Peyer's patch (tissue), 4 donors: ENCODE results near the gene RPL15. TPM values are rescaled to one million over a fixed set of nuclear protein-coding genes. Genes with fewer than 3 reads are reported as not detected.
"Not testable (repeated sequence)": the region's sequence is repeated elsewhere in the genome, so short reads cannot be mapped to it uniquely, and the experiment has no call there.

Experiments
- DNase-seq, 3 donors: peaks; one replicate each; pipeline ENCODE4 v3.0.0-alpha.2; 2017 to 2019
- H3K27ac ChIP-seq, 4 donors: fragments of 200-600 bp; sonication (generic); one replicate each; pipeline ENCODE4 v1.5.1; 2016 to 2019
- H3K27me3 ChIP-seq, 2 donors: fragments of 200-600 bp; sonication (generic); one replicate each; pipeline ENCODE4 v1.5.1; 2019
- H3K36me3 ChIP-seq, 3 donors: fragments of 200-600 bp; sonication (generic); one replicate each; pipeline ENCODE4 v1.5.1; 2016 to 2019
- H3K4me1 ChIP-seq, 4 donors: fragments of 200-600 bp; sonication (generic); one replicate each; pipeline ENCODE4 v1.5.1; 2016 to 2019
- H3K4me3 ChIP-seq, 4 donors: fragments of 200-600 bp; sonication (generic); 1 replicate in 3 of 4; 2 replicates in 1 of 4; pipeline ENCODE4 v1.5.1; 2016 to 2019; ENCODE audit warnings: mild to moderate bottlenecking in 1 of 4
- H3K9me3 ChIP-seq, 4 donors: fragments of 200-600 bp; sonication (generic); one replicate each; pipeline ENCODE4 v1.5.1; 2016 to 2019; ENCODE audit warnings: mild to moderate bottlenecking in 1 of 4
- POLR2A ChIP-seq, 2 donors: fragments of 450-650 bp; IDR thresholded peaks; one replicate each; pipeline ENCODE4 v1.5.1; 2017; ENCODE audit warnings: antibody characterized with exemption in 2 of 2, mild to moderate bottlenecking in 2 of 2, moderate library complexity in 2 of 2
- total RNA-seq, 4 donors: library from RNA; depleted of rRNA; stranded (reverse); fragments of >200 nt; gene quantifications; one replicate each; pipeline ENCODE4 v1.1.0, GENCODE V29; 2016
- TF ChIP-seq, protein P1 (sequence below), 6 experiments: fragments of 450-650 bp in 4 of 6; fragments of 200-600 bp in 2 of 6; sonication (generic) in 1 of 6; IDR thresholded peaks; one replicate each; pipeline ENCODE4 v1.5.1; 2017 to 2019; ENCODE audit warnings: antibody characterized with exemption in 6 of 6, mild to moderate bottlenecking in 3 of 6, moderate library complexity in 1 of 6

Gene RPL15
- 1,000 to 10,000 TPM in 1 of 4 donors, 100 to 1,000 TPM in 3; 409 to 1,183 (median 647) TPM for total RNA-seq

DNA sequence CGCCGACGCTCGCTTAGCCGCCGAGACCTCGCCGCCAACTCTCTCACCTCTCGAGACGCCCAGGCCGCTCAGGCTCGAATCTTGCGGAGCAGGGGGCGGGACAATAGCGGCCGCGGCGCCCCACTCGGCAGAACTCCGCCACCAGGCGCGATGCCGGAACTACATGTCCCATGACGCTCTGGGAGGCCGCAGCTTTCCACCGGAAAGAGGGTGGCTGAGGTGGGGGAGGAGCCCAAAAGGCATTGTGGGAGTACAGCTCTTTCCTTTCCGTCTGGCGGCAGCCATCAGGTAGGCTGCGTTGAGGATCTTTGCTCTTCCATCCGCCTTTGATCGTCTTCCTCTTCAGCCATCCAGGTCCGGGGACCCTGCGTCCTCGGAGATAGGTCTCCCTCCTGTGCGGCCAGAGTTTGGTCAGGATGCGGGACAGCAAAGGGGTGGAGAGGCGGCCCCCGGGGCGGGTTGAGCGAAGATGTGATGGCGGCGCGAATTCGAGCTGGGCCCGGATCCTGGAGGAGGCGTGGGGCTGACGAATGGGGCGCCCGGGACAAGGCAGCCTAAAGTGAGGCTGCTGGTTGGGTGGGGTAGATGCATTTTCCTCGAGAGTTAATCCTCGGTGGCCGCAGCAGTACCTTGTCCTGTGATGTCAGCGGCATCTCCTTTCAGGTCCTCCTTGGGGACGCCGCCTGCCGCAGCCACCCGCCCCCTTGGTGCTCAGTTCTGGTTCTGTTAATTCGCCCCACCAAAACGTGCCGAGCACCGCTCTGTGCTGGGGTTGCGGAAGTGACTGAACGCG, at the start of gene RPL15, which contains the start of gene NKIRAS1:
RPL15 (plus strand) TSS at position 247 of the 793 bp plus-strand sequence. CDS start 728 bp downstream, outside the sequence.
NKIRAS1 (minus strand) TSS at position 105 of the 793 bp plus-strand sequence. CDS start 6,086 bp downstream, outside the sequence.
- H3K4me1 ChIP-seq: peaks cover 0 to 24% (median 6%) of the 10 kb centered on the region in 4 donors
- peaks cover 0 to 25% (median 0%) of the 10 kb centered on the region in 3 donors for H3K36me3 ChIP-seq
- H3K9me3 ChIP-seq: no peaks in the 10 kb centered on the region
- H3K27me3 ChIP-seq: no peaks in the 10 kb centered on the region
- DNase-seq: peak; percentile 96 to 99 (median 96)
- H3K27ac ChIP-seq: peak within 1 kb of the TSS; percentile 94 to 98 (median 95)
- TF ChIP-seq, protein P1, sequence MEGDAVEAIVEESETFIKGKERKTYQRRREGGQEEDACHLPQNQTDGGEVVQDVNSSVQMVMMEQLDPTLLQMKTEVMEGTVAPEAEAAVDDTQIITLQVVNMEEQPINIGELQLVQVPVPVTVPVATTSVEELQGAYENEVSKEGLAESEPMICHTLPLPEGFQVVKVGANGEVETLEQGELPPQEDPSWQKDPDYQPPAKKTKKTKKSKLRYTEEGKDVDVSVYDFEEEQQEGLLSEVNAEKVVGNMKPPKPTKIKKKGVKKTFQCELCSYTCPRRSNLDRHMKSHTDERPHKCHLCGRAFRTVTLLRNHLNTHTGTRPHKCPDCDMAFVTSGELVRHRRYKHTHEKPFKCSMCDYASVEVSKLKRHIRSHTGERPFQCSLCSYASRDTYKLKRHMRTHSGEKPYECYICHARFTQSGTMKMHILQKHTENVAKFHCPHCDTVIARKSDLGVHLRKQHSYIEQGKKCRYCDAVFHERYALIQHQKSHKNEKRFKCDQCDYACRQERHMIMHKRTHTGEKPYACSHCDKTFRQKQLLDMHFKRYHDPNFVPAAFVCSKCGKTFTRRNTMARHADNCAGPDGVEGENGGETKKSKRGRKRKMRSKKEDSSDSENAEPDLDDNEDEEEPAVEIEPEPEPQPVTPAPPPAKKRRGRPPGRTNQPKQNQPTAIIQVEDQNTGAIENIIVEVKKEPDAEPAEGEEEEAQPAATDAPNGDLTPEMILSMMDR (IDR thresholded peaks at IDR 0.05): peak; percentile 35 to 88 (median 75)
- TF ChIP-seq POLR2A (IDR thresholded peaks at IDR 0.05): peak; percentile 92 to 96
- peak within 1 kb of the TSS; percentile 77 to 91 (median 88) for H3K4me3 ChIP-seq

DNA sequence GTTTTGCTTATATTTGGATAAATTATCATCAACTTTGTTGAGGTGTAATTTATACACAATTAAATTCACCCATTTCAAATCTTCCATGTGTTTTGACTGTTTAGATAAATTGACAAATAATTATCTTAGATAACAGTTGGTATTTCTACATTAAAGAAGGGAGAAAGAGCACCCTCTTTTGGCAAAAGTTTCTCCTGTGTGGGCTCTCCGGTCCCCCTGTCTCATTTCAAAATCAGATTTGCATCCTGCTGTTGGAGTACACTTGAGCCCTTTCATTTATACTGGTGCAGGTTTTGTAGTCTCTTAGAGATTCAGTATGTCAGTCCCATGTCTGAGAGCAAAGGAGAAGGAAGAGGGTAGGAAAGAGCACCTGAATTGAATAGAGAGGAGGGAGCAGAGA, 49.5 kb upstream of the RPL15 start:
- no peak for TF ChIP-seq POLR2A (IDR thresholded peaks at IDR 0.05)
- TF ChIP-seq, protein P1 (IDR thresholded peaks at IDR 0.05): no peak
- peaks cover 0 to 20% (median 3%) of the 10 kb centered on the region in 4 donors for H3K4me1 ChIP-seq

DNA sequence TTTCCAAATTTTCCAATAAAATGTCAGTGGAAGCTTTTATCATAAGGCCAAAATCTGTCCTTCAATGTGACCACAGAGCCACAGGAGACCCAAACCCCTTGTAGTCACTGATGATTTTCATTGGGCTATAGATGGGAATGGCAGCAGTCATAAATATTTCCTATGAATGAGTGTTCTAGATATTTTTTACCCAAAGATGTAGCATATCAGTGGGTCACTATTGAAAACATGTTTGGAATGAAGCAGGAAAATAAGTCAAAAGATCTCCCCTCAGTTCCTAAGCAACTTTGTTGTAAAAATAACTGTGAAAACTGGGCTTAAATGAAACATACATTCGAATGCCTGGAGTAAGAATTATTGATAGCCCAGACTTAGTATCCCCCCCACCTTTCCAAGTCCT, 49.1 kb upstream of the RPL15 start:
- Histone ChIP-seq H3K27me3 (no peaks in the 10 kb centered on the region), H3K27ac (no peak overlapping the region), H3K4me1 (peaks cover 0 to 20% (median 3%) of the 10 kb centered on the region in 4 donors), H3K36me3 (no peaks in the 10 kb centered on the region), H3K4me3 (no peak overlapping the region), H3K9me3 (no peaks in the 10 kb centered on the region)
- no peak for DNase-seq
- no peak for TF ChIP-seq POLR2A (IDR thresholded peaks at IDR 0.05)
- TF ChIP-seq, protein P1 (IDR thresholded peaks at IDR 0.05): no peak

More for the DNA sequence above, 49.5 kb upstream of the RPL15 start:
- Histone ChIP-seq H3K4me3 (no peak overlapping the region), H3K27ac (no peak overlapping the region), H3K36me3 (no peaks in the 10 kb centered on the region), H3K27me3 (no peaks in the 10 kb centered on the region), H3K9me3 (no peaks in the 10 kb centered on the region)
- no peak for DNase-seq

DNA sequence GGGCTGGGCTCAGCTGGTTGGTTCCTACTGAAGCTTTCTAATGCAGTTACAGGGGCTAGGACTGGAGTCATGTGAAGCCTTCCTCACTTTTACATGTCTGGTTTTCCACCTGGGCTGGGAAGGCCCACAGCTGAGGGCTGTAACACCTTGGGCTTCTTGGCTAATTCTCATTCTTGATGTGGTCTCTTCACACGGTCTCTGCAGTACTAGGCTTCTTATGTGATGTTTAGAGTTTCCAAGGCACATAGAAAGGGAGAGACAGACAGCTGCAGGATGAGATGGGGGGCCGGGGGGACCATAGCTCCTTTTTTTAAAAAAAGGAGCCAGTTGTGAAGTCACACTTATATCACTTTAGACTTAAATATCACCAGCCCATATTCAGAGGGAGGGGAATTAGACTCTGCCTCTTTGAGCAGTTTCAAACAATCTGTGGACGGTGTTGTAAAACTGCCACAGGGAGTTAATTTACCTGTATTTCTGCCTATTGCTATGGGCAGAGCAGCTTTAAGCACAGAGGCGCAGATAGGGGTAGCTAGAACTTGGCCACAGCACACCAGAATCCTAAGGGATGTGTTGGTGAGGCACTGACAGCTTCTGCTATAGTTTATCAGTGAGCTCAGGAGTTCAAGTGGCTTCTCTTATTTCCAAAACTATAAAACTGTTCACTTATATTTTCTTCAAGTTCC, 46.8 kb upstream of the RPL15 start:
- H3K36me3 ChIP-seq: no peaks in the 10 kb centered on the region
- peaks cover 0 to 18% (median 3%) of the 10 kb centered on the region in 4 donors for H3K4me1 ChIP-seq
- no peaks in the 10 kb centered on the region for H3K27me3 ChIP-seq
- H3K27ac ChIP-seq: no peak overlapping the region
- H3K4me3 ChIP-seq: no peak overlapping the region
- TF ChIP-seq POLR2A (IDR thresholded peaks at IDR 0.05): no peak
- TF ChIP-seq, protein P1 (IDR thresholded peaks at IDR 0.05): no peak
- H3K9me3 ChIP-seq: no peaks in the 10 kb centered on the region
- no peak for DNase-seq

DNA sequence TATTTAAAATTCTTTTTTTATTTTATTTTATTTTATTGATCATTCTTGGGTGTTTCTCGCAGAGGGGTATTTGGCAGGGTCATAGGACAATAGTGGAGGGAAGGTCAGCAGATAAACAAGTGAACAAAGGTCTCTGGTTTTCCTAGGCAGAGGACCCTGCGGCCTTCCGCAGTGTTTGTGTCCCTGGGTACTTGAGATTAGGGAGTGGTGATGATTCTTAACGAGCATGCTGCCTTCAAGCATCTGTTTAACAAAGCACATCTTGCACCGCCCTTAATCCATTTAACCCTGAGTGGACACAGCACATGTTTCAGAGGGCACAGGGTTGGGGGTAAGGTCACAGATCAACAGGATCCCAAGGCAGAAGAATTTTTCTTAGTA, 46.3 kb upstream of the RPL15 start:
- not testable (repeated sequence) for DNase-seq, H3K27ac ChIP-seq, H3K27me3 ChIP-seq, H3K9me3 ChIP-seq, H3K36me3 ChIP-seq, H3K4me3 ChIP-seq
- peaks cover 0 to 13% (median 3%) of the 10 kb centered on the region in 4 donors for H3K4me1 ChIP-seq

DNA sequence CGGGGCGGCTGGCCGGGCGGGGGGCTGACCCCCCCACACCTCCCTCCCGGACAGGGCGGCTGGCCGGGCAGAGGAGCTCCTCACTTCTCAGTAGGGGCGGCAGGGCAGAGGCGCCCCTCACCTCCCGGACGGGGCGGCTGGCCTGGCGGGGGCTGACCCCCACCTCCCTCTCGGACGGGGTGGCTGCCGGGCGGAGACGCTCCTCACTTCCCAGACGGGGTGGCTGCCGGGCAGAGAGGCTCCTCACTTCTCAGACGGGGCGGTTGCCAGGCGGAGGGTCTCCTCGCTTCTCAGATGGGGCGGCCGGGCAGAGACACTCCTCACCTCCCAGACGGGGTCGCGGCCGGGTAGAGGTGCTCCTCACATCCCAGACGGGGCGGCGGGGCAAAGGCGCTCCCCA, 45.6 kb upstream of the RPL15 start:
- H3K27ac ChIP-seq, H3K4me3 ChIP-seq, H3K36me3 ChIP-seq, H3K27me3 ChIP-seq, DNase-seq, H3K9me3 ChIP-seq, H3K4me1 ChIP-seq: not testable (repeated sequence)
